ENCODE results near the gene GMDS.

- TF ChIP-seq ELF1 (IDR thresholded peaks at IDR 0.05) (no peak), CTCF (IDR thresholded peaks at IDR 0.05) (no peak), GABPA (IDR thresholded peaks at IDR 0.05; ENCODE audit: low read depth) (no peak), REST (IDR thresholded peaks at IDR 0.05; ENCODE audit: low read depth, low read length) (no peak), CHD2 (IDR thresholded peaks at IDR 0.05; ENCODE audit: low read length, partially characterized antibody) (no peak), TAF1 (IDR thresholded peaks at IDR 0.05; ENCODE audit: borderline replicate concordance, low read depth, low read length) (no peak), USF2 (IDR thresholded peaks at IDR 0.05; ENCODE audit: borderline replicate concordance, low read depth, low read length) (no peak), POLR2AphosphoS5 (IDR thresholded peaks at IDR 0.05; ENCODE audit: low read depth, low read length) (no peak), MAX (IDR thresholded peaks at IDR 0.05; ENCODE audit: low read depth) (no peak), JUND (IDR thresholded peaks at IDR 0.05) (no peak), RAD21 (IDR thresholded peaks at IDR 0.05; ENCODE audit: low read length) (no peak)
Observed at GRCh38 chr6:2178125-2178524, 67.3 kb downstream of the GMDS start.

Data from SK-N-SH (cell line).